Smooth muscle cell (in vitro differentiated cells): ENCODE data around the gene NDUFAF3. TPM values are rescaled to one million over a fixed set of nuclear protein-coding genes. Genes with fewer than 3 reads are reported as not detected.

Source experiments
- DNase-seq: peaks from one replicate; lab custom pipeline; 2025; ENCODE audit not compliant: unreplicated experiment; lab: John Stamatoyannopoulos, UW
- H2AFZ ChIP-seq: fragments of 200-600 bp; sonication (generic); 2 replicates; pipeline ENCODE4 v1.6.0; 2016; ENCODE audit warnings: antibody characterized with exemption, low read depth, mild to moderate bottlenecking
- H3F3A ChIP-seq: fragments of 200-600 bp; sonication (generic); 2 replicates; pipeline ENCODE4 v1.6.0; 2017; ENCODE audit warnings: antibody characterized with exemption, low read depth
- H3K27ac ChIP-seq: fragments of 200-600 bp; sonication (generic); 2 replicates; pipeline ENCODE4 v1.5.1; 2016; ENCODE audit warnings: low read depth, mild to moderate bottlenecking
- H3K27me3 ChIP-seq: fragments of 200-600 bp; sonication (generic); 2 replicates; pipeline ENCODE4 v1.6.1; 2016; ENCODE audit warnings: low read depth, mild to moderate bottlenecking
- H3K36me3 ChIP-seq: fragments of 200-600 bp; sonication (generic); 2 replicates; pipeline ENCODE4 v1.5.1; 2016; ENCODE audit warnings: low read depth
- H3K4me1 ChIP-seq: fragments of 200-600 bp; sonication (generic); 2 replicates; pipeline ENCODE4 v1.5.1; 2016; ENCODE audit warnings: low read depth
- H3K4me2 ChIP-seq: fragments of 200-600 bp; sonication (generic); 2 replicates; pipeline ENCODE4 v1.6.0; 2016; ENCODE audit warnings: mild to moderate bottlenecking
- H3K4me3 ChIP-seq: fragments of 200-600 bp; sonication (generic); 2 replicates; pipeline ENCODE4 v1.5.1; 2016; ENCODE audit warnings: mild to moderate bottlenecking
- H3K79me2 ChIP-seq: fragments of 200-600 bp; sonication (generic); 2 replicates; pipeline ENCODE4 v1.6.0; 2016; ENCODE audit warnings: low read depth, mild to moderate bottlenecking
- H3K9ac ChIP-seq: fragments of 200-600 bp; sonication (generic); 2 replicates; pipeline ENCODE4 v1.6.0; 2016; ENCODE audit warnings: low read depth
- H3K9me3 ChIP-seq: fragments of 200-600 bp; sonication (generic); replicated peaks from 2 replicates; pipeline ENCODE4 v1.5.1; 2016; ENCODE audit warnings: low read depth
- H4K20me1 ChIP-seq: fragments of 200-600 bp; sonication (generic); 2 replicates; pipeline ENCODE4 v1.6.0; 2016; ENCODE audit warnings: low read depth
- CTCF ChIP-seq: fragments of 200-600 bp; sonication (generic); IDR thresholded peaks from 2 replicates; pipeline ENCODE4 v1.5.1; 2017; ENCODE audit warnings: borderline replicate concordance, mild to moderate bottlenecking, antibody characterized with exemption; ENCODE audit not compliant: insufficient read depth, poor library complexity, severe bottlenecking
- WGBS: methylation state at CpG from one replicate; pipeline ENCODE4 v1.1.7; 2016; ENCODE audit warnings: low lambda C conversion rate; 5-methylcytosine and 5-hydroxymethylcytosine counted together
- polyA plus RNA-seq: library from polyadenylated mRNA; unstranded; fragments of >200 nt; fragmentation: Nextera tagmentation; extraction: Ambion mirVana; gene quantifications from 2 replicates; pipeline ENCODE4 v1.2.1, GENCODE V29; 2016
- total RNA-seq: library from RNA; depleted of rRNA; stranded (reverse); fragments of >200 nt; gene quantifications from 2 replicates; pipeline ENCODE4 v1.2.3, GENCODE V29; 2014

Gene NDUFAF3
- total and polyA plus RNA-seq, 2 experiments from 2014 or later: 124 to 175 TPM

- Histone ChIP-seq H3K9ac (peak overlapping the region; percentile 19), H3K27ac (peak overlapping the region; percentile 71), H3K36me3 (no peaks in the 10 kb centered on the region), H3K9me3 (no peaks in the 10 kb centered on the region), H3K79me2 (peaks cover 36% of the 10 kb centered on the region), H4K20me1 (peaks cover 25% of the 10 kb centered on the region), H3K4me2 (peak overlapping the region; percentile 97), H3K4me1 (peaks cover 22% of the 10 kb centered on the region), H2AFZ (peak overlapping the region; percentile 26), H3K4me3 (peak overlapping the region; percentile 75), H3K27me3 (no peaks in the 10 kb centered on the region), H3F3A (peaks cover 26% of the 10 kb centered on the region)
- 4% methylated on average over 18 of the region's 18 CpGs for WGBS
- no peak for TF ChIP-seq CTCF
- DNase-seq: no peak
These were observed 3.3 kb upstream of the NDUFAF3 start for GRCh38 chr3:49018707-49019006.

GRCh38 chr3:49019941-49020329 is 2.0 kb upstream of the NDUFAF3 start:
- no peaks in the 10 kb centered on the region for H3K9me3 ChIP-seq
- H3K4me1 ChIP-seq: peaks cover 22% of the 10 kb centered on the region
- H3K4me2 ChIP-seq: peak overlapping the region; percentile 97
- H3K9ac ChIP-seq: peak overlapping the region; percentile 86
- peaks cover 39% of the 10 kb centered on the region for H3K79me2 ChIP-seq
- no peak for DNase-seq
- no peaks in the 10 kb centered on the region for H3K27me3 ChIP-seq
- peaks cover 12% of the 10 kb centered on the region for H4K20me1 ChIP-seq
- H3K36me3 ChIP-seq: no peaks in the 10 kb centered on the region
- H3K27ac ChIP-seq: peak overlapping the region; percentile 99
- 27% methylated on average over 12 of the region's 12 CpGs for WGBS
- peaks cover 31% of the 10 kb centered on the region for H3F3A ChIP-seq
- TF ChIP-seq CTCF: no peak
- H3K4me3 ChIP-seq: peak overlapping the region; percentile 75
- no peak overlapping the region for H2AFZ ChIP-seq

- peaks cover 39% of the 10 kb centered on the region for H3K79me2 ChIP-seq
- H4K20me1 ChIP-seq: peaks cover 6% of the 10 kb centered on the region
- H3F3A ChIP-seq: peaks cover 29% of the 10 kb centered on the region
- WGBS: 3% methylated on average over 44 of the region's 51 CpGs
- H3K9ac ChIP-seq: peak overlapping the region; percentile 86
- H3K27ac ChIP-seq: peak overlapping the region; percentile 99
- no peak for DNase-seq
- H3K4me2 ChIP-seq: peak overlapping the region; percentile 97
- peak overlapping the region; percentile 75 for H3K4me3 ChIP-seq
- no peaks in the 10 kb centered on the region for H3K9me3 ChIP-seq
- H2AFZ ChIP-seq: no peak overlapping the region
- TF ChIP-seq CTCF: no peak
- H3K36me3 ChIP-seq: no peaks in the 10 kb centered on the region
- H3K4me1 ChIP-seq: peaks cover 22% of the 10 kb centered on the region
- H3K27me3 ChIP-seq: no peaks in the 10 kb centered on the region
These were observed 1.4 kb upstream of the NDUFAF3 start for GRCh38 chr3:49020330-49021212.
